WERI-Rb-1 (cell line): Measurements from ENCODE around the gene NASP.
A peak's percentile ranks its signal among the peaks of the same experiment; 100 is the strongest.

ENCODE experiments used
- DNase-seq: peaks from one replicate; pipeline ENCODE4 v3.0.0-alpha.2; 2020
- H3K27ac ChIP-seq: fragments of 250-450 bp; sonication (Bioruptor Pico); 2 replicates; pipeline ENCODE4 v1.5.1; 2020; ENCODE audit warnings: mild to moderate bottlenecking, moderate library complexity
- H3K27me3 ChIP-seq: fragments of 250-450 bp; sonication (Bioruptor Pico); 2 replicates; pipeline ENCODE4 v1.5.1; 2021; ENCODE audit warnings: mild to moderate bottlenecking, low read depth, moderate library complexity; ENCODE audit not compliant: insufficient read depth, severe bottlenecking
- H3K36me3 ChIP-seq: fragments of 250-450 bp; sonication (Bioruptor Pico); 2 replicates; pipeline ENCODE4 v1.5.1; 2020; ENCODE audit warnings: mild to moderate bottlenecking, moderate library complexity
- H3K4me3 ChIP-seq: 2 replicates; pipeline ENCODE4 v1.5.1; 2011; ENCODE audit warnings: low read depth, mild to moderate bottlenecking, control low read depth, low read length
- H3K9me3 ChIP-seq: fragments of 250-450 bp; sonication (Bioruptor Pico); 2 replicates; pipeline ENCODE4 v1.5.1; 2021; ENCODE audit warnings: mild to moderate bottlenecking, moderate library complexity; ENCODE audit not compliant: severe bottlenecking
- CTCF ChIP-seq: IDR thresholded peaks from 2 replicates; pipeline ENCODE4 v1.5.1; 2011; ENCODE audit warnings: low read depth, mild to moderate bottlenecking, control low read depth, inconsistent platforms, low read length

The NASP gene

DNA sequence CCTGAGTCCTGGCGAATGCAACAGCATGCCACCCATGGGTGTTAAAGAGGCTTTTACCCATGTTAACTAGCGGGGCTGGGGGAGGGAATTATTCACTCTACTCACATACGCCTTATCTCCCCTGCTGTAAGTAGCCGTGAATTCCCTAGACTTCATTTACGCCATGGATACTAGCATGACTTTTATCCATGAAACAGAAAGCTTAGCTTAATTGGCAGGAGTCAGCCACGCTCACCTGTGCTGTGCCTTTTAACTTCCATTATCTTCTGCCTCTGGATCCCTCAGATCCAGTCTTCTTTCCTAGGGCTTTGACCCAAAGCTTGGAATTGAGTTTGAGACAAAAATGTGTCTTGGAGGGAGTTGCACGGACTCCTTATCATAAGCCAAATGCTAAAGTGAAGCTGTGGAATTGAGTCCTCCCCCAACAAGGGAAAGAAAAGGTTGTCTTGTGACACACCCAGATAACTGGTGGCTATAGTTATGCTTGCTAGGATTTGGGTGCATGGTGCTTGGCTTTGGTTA is 9.7 kb upstream of the NASP start:
- no peak for DNase-seq
- Histone ChIP-seq H3K27ac (no peak overlapping the region), H3K4me3 (no peak overlapping the region), H3K9me3 (no peaks in the 10 kb centered on the region), H3K36me3 (peaks cover 26% of the 10 kb centered on the region), H3K27me3 (no peaks in the 10 kb centered on the region)
- TF ChIP-seq CTCF = no peak

DNA sequence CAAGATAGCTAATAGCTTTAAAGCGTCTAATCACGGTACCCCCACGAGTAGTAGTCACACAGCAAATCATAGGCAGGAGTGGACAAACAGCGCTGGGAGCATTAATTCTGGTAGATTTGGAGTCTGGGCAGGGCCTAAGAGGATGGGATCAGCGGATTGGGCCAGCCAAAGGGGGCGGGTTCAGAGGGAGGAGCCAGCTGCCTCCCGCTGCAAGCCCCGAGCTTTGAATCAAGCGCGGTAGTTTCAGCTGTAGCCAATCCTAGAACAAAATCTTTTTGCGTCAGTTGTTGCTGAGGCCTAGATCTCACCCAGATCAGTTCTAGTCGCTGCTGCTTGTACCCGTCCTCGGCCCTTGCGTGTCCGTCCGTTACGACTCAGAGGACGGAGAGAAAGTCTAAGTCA is 576 bp upstream of the NASP start:
- peak overlapping the region; percentile 99 for H3K27ac ChIP-seq
- H3K4me3 ChIP-seq = peak overlapping the region; percentile 86
- DNase-seq = peak; percentile 95
- no peaks in the 10 kb centered on the region for H3K27me3 ChIP-seq
- H3K9me3 ChIP-seq = no peaks in the 10 kb centered on the region
- TF ChIP-seq CTCF = no peak
- peaks cover 35% of the 10 kb centered on the region for H3K36me3 ChIP-seq

DNA sequence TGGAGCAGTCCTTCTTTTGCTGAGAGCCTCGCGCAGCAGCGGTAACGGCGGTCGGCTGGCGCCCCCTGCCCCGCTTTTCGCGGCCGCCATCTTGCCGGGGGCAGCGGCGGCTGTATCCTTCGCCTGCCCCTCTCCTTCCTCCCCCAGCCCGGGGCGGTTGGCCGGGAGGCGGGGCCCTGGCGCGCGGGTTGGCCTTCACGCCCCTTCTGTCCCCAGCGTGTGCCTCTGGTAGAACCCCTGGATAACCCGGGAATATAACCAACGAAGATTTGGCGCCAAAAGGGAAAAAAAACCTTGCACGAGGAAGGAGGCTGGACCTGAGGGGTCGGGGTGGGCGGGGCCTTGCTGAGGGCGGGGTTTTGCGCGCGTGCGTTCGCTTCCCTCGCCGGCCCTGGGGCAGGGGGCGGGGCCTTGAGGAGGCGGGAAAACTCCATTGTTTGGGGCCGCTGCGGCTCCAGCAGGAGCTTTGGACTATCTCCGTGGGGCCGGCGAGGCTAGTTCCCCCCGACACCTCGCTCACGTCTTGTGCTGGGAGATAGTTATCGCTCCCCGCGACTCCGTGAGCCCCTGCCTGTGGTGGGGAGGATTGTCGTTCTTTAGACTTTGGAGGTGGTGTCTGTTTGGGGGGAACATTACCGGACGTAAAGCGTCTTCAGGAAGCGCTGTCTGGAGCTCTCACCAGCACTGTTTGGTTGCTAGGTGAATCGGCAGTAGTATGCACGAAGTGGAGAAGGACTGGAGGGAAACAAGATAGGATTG is 689 bp downstream of the NASP start:
- Histone ChIP-seq H3K36me3 (peaks cover 47% of the 10 kb centered on the region), H3K27me3 (no peaks in the 10 kb centered on the region), H3K9me3 (no peaks in the 10 kb centered on the region), H3K27ac (peak overlapping the region; percentile 99), H3K4me3 (peak overlapping the region; percentile 86)
- TF ChIP-seq CTCF = no peak
- DNase-seq = peak; percentile 91

- peak overlapping the region; percentile 86 for H3K4me3 ChIP-seq
- no peaks in the 10 kb centered on the region for H3K9me3 ChIP-seq
- DNase-seq = no peak
- H3K27me3 ChIP-seq = no peaks in the 10 kb centered on the region
- H3K36me3 ChIP-seq = peaks cover 53% of the 10 kb centered on the region
- no peak for TF ChIP-seq CTCF
- peak overlapping the region; percentile 99 for H3K27ac ChIP-seq
Observed at GRCh38 chr1:45585110-45585426, 1.2 kb downstream of the NASP start.

- H3K4me3 ChIP-seq = peak overlapping the region; percentile 86
- H3K27me3 ChIP-seq = no peaks in the 10 kb centered on the region
- no peak for TF ChIP-seq CTCF
- peak overlapping the region; percentile 99 for H3K27ac ChIP-seq
- H3K9me3 ChIP-seq = no peaks in the 10 kb centered on the region
- peaks cover 54% of the 10 kb centered on the region for H3K36me3 ChIP-seq
- no peak for DNase-seq
Observed at GRCh38 chr1:45585496-45586075, 1.7 kb downstream of the NASP start.
